Lower lobe of right lung (tissue), 2 donors: ENCODE measurements around the gene TRMT61A. TPM values are rescaled to one million over a fixed set of nuclear protein-coding genes. Genes with fewer than 3 reads are reported as not detected.

Source experiments
- ATAC-seq, 2 donors: fragments of 200-7000 bp; cut with Tn5 transposase; one replicate each; pipeline ENCODE4 v1.9.1; 2020 to 2022; ENCODE audit warnings: mild to moderate bottlenecking in 2 of 2, moderate library complexity in 2 of 2
- DNase-seq: peaks from one replicate; pipeline ENCODE4 v3.0.0-alpha.2; 2020
- H3K27ac ChIP-seq: fragments of 200-600 bp; one replicate; pipeline ENCODE4 v1.8.0; 2022
- H3K27me3 ChIP-seq: fragments of 200-600 bp; one replicate; pipeline ENCODE4 v1.8.0; 2022; ENCODE audit warnings: low read depth
- H3K36me3 ChIP-seq: fragments of 200-600 bp; one replicate; pipeline ENCODE4 v1.8.0; 2022; ENCODE audit warnings: mild to moderate bottlenecking
- H3K4me1 ChIP-seq: fragments of 200-600 bp; one replicate; pipeline ENCODE4 v1.8.0; 2022
- H3K4me3 ChIP-seq: fragments of 200-600 bp; one replicate; pipeline ENCODE4 v1.8.0; 2022; ENCODE audit warnings: mild to moderate bottlenecking
- H3K9me3 ChIP-seq: fragments of 200-600 bp; one replicate; pipeline ENCODE4 v1.8.0; 2022
- intact Hi-C: fragments of 100-400 bp; cut with DNase I; formaldehyde crosslinking; loops from one replicate; pipeline ENCODE4 v1.11.0; 2022
- total RNA-seq: library from RNA; stranded (reverse); fragmentation: NEBNext Ultra II Directional; extraction: Animal tissue kit (Norgen Biotek cat#: 25700); gene quantifications from one replicate; pipeline ENCODE4 v1.2.1, GENCODE V29; 2021
- TF ChIP-seq, protein P1 (sequence below): fragments of 200-600 bp; IDR thresholded peaks from one replicate; pipeline ENCODE4 v1.8.0; 2022; ENCODE audit warnings: antibody characterized with exemption, mild to moderate bottlenecking
- donor health status: DM: no; HTN: yes; CAD: no; lungs with severe emphysema.

The TRMT61A gene
- total RNA-seq, 1 donor from 2014 or later, result 11.0 TPM

DNA sequence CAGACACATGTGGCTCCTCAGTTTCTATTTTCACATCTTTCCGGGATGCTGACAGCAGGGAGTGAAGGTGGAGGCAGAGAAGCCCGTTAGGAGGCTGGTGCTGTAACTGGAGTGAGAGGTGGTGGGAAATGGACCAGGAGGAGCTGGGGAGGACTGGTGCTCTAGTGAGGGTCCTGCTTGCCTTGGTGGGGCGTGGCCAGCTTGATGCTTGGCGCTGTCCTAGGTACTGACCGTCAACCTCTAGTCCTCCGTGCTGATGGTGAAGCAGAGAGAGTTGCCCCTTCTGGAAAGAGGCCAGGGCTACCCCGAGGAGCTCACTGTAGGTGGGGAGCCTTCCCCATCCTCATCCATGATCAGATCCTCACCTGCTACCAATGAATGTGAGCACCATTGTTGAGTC is 1.4 kb downstream of the TRMT61A start:
- TF ChIP-seq, protein P1, sequence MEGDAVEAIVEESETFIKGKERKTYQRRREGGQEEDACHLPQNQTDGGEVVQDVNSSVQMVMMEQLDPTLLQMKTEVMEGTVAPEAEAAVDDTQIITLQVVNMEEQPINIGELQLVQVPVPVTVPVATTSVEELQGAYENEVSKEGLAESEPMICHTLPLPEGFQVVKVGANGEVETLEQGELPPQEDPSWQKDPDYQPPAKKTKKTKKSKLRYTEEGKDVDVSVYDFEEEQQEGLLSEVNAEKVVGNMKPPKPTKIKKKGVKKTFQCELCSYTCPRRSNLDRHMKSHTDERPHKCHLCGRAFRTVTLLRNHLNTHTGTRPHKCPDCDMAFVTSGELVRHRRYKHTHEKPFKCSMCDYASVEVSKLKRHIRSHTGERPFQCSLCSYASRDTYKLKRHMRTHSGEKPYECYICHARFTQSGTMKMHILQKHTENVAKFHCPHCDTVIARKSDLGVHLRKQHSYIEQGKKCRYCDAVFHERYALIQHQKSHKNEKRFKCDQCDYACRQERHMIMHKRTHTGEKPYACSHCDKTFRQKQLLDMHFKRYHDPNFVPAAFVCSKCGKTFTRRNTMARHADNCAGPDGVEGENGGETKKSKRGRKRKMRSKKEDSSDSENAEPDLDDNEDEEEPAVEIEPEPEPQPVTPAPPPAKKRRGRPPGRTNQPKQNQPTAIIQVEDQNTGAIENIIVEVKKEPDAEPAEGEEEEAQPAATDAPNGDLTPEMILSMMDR, result no peak
- peaks cover 16% of the 10 kb centered on the region for H3K36me3 ChIP-seq
- H3K4me1 ChIP-seq, result peaks cover 47% of the 10 kb centered on the region
- no peaks in the 10 kb centered on the region for H3K9me3 ChIP-seq
- no peak for ATAC-seq
- no peak for DNase-seq
- intact Hi-C loops, result no loop called here
- no peak overlapping the region for H3K27ac ChIP-seq
- H3K27me3 ChIP-seq, result no peaks in the 10 kb centered on the region
- peak overlapping the region; percentile 98 for H3K4me3 ChIP-seq

DNA sequence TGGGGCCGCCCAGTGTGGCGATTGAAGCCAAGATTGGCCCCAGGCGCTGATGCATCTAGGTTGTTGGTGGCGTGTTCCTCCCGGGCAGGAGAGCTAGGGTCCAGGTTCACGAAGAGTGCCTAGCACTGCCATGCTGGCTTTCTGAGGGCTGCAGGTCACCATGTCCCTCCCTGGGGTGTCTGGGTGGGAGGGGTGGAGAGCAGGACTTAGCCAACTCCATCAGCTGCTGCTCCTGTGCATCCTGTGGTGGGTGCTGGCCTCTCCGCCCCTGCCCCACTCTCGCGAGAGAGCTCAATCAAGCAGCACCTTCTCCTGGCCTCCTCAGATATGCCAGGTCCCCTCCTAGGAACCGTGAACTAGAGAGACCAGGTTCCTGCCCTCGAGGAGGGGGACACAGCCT is 1.8 kb downstream of the TRMT61A start:
- H3K36me3 ChIP-seq, result peaks cover 17% of the 10 kb centered on the region
- TF ChIP-seq, protein P1, result no peak
- no peaks in the 10 kb centered on the region for H3K9me3 ChIP-seq
- ATAC-seq (no peak), DNase-seq (no peak)
- H3K4me1 ChIP-seq, result peaks cover 46% of the 10 kb centered on the region
- H3K27me3 ChIP-seq, result no peaks in the 10 kb centered on the region
- no peak overlapping the region for H3K27ac ChIP-seq
- intact Hi-C loops, result no loop called here
- H3K4me3 ChIP-seq, result no peak overlapping the region

DNA sequence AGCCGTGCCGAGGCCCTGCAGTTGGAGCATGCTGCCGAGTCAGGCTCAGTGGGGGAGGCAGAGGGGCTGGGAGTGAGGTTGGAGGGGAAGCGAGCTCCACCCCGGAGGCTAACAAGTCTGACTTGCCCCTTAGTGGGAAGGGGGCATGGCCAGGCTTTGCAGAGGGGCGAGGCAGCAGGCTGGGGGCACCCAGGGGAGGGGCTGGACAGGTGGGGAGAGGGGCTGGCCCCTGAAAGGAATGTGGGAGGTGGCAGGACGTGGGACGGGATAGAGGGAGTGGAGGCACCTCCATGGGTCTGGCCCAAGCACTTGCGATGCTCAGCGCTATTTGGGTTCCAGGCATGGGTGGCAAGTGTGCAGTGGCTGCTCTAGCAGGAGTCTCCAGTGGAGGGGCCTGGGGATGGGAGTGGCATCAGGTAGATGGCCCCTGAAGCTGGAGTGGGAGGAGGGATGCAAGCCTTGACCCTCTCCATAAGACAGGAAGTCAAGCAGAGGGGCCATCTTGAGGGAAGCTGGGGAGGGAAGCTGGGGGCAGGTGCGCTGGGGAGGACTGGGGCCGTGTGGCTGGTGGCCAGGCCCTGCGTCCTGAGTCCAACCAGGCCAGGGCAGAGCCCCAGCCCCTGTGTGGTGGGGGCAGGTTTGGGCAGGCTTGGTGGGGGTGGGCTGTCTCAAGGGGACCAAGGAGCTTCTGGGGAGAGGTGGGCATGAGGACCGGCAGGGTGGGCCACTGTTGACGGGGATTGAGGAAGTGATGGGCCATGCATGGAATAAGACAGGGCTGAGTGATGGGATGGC is 2.6 kb downstream of the TRMT61A start:
- Histone ChIP-seq H3K27me3 (no peaks in the 10 kb centered on the region), H3K4me3 (no peak overlapping the region), H3K9me3 (no peaks in the 10 kb centered on the region), H3K27ac (no peak overlapping the region), H3K4me1 (peaks cover 38% of the 10 kb centered on the region), H3K36me3 (peaks cover 23% of the 10 kb centered on the region)
- ATAC-seq (no peak), DNase-seq (no peak)
- intact Hi-C loops, result no loop called here
- TF ChIP-seq, protein P1, result no peak

DNA sequence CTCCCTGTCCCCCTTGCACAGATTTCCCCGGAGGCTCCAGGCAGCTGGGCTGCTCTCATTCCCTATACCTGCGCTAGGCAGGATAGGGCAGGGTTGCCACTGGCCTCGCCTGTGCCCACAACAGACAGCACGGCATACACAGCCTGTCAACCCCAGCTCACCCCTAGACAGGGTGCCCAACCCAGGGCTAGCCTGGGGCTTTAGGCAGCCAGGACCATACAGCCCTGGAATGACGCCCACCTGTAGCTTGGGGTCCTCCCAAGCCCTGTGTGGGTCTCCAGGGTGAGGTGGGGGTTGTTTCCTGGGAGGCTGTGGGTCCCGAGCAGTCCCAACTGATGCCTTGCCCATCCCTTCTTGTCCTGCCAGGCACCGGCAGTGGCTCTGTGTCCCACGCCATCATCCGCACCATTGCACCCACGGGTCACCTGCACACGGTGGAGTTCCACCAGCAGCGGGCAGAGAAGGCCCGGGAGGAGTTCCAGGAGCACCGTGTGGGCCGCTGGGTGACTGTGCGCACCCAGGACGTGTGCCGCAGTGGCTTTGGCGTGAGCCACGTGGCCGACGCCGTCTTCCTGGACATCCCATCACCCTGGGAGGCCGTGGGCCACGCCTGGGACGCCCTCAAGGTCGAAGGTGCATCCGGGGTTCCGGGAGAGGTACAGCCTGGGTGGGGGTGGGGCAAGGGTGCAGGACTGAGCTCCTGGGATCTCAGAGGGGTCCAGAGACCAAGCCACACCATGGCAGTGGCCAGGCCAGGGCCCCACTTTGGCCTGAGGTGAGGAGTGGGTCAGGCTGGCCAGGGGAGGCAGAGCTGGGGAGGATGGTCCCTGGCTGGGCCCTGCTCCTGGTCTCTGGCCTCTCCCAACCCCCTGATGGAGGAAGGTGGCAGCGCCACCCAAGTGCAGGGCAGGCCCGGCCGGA is 3.5 kb downstream of the TRMT61A start:
- H3K4me1 ChIP-seq, result peaks cover 31% of the 10 kb centered on the region
- intact Hi-C loops, result no loop called here
- H3K27me3 ChIP-seq, result no peaks in the 10 kb centered on the region
- no peak overlapping the region for H3K4me3 ChIP-seq
- no peak for DNase-seq
- no peak for ATAC-seq
- H3K9me3 ChIP-seq, result no peaks in the 10 kb centered on the region
- TF ChIP-seq, protein P1, result no peak
- H3K27ac ChIP-seq, result no peak overlapping the region
- H3K36me3 ChIP-seq, result peaks cover 23% of the 10 kb centered on the region

DNA sequence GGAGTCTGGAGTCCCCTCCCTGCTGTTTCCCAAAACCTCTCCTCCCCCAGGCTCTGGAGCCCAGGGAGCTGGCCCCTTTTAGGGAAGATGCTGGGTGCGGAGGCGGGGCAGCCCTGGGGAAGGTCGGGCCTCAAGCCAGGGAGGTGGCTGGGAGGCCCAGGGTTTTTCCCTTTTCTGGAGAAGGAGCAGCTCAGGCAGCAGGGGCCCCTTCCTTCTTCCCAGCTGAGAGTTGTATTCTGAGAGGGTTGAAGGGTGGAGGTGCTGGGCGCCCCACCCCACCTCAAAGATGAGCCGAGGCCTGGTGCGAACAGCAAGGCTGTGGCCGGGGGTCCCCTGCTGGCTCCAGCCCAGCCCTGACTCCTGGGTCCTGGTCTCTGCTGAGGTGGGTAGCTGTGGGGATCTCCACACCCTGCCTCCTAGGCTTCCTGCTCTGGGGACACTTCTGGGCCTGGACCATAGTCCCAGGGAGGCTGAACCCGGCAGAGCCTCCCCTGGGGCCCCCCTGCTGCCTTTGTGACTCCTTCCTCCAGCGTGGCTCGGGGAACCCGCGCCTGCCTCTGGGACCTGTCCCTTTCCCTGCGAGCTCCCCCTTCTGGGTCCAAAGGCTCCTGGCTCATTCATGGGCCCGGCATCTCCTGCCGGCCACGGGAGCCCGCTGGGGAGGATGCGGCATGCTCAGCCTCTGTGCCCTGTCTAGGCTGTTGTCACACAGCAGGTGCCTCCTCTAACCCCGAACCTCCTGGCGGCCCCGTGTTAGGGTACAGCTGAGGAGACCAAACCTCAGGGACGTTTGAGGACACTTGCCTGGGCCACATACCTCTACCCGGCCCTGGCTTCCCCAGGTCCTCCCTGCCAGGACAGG is 4.4 kb downstream of the TRMT61A start:
- peaks cover 23% of the 10 kb centered on the region for H3K36me3 ChIP-seq
- intact Hi-C loops, result no loop called here
- H3K27me3 ChIP-seq, result no peaks in the 10 kb centered on the region
- ATAC-seq (no peak), DNase-seq (no peak)
- H3K4me1 ChIP-seq, result peaks cover 22% of the 10 kb centered on the region
- no peak overlapping the region for H3K27ac ChIP-seq
- TF ChIP-seq, protein P1, result no peak
- H3K9me3 ChIP-seq, result no peaks in the 10 kb centered on the region
- no peak overlapping the region for H3K4me3 ChIP-seq
